Neural cell (in vitro differentiated cells): Measurements from ENCODE around the gene ZNF430. TPM values are rescaled to one million over a fixed set of nuclear protein-coding genes. Genes with fewer than 3 reads are reported as not detected.

Source experiments
- H2AFZ ChIP-seq: fragments of 200-600, 300-800 bp; sonication (generic), shearing (Covaris generic); 2 replicates; pipeline ENCODE4 v1.6.0; 2014; ENCODE audit warnings: low read depth, mild to moderate bottlenecking, antibody characterized with exemption, low read length, moderate library complexity
- H3F3A ChIP-seq: fragments of 200-600 bp; shearing (Covaris generic); 2 replicates; pipeline ENCODE4 v1.6.1; 2016; ENCODE audit warnings: mild to moderate bottlenecking, moderate library complexity, mixed read lengths, antibody characterized with exemption, low read length; ENCODE audit not compliant: insufficient read depth, poor library complexity, severe bottlenecking
- H3K27ac ChIP-seq: fragments of 200-600, 300-800 bp; sonication (generic), shearing (Covaris generic); 2 replicates; pipeline ENCODE4 v1.5.1; 2014; ENCODE audit warnings: mild to moderate bottlenecking, low read length, moderate library complexity
- H3K27me3 ChIP-seq: fragments of 300-800, 200-600 bp; sonication (generic), shearing (Covaris generic); 2 replicates; pipeline ENCODE4 v1.6.0; 2014; ENCODE audit warnings: mild to moderate bottlenecking, low read depth, low read length, moderate library complexity; ENCODE audit not compliant: insufficient read depth
- H3K36me3 ChIP-seq: fragments of 300-800, 200-600 bp; sonication (generic), shearing (Covaris generic); 2 replicates; pipeline ENCODE4 v1.5.1; 2014; ENCODE audit warnings: mild to moderate bottlenecking, antibody characterized with exemption, low read length, moderate library complexity; ENCODE audit not compliant: insufficient read depth
- H3K4me2 ChIP-seq: fragments of 300-800, 200-600 bp; sonication (generic), shearing (Covaris generic); 2 replicates; pipeline ENCODE4 v1.6.0; 2014; ENCODE audit warnings: mild to moderate bottlenecking, low read length
- H3K4me3 ChIP-seq: fragments of 300-800, 200-600 bp; sonication (generic), shearing (Covaris generic); 2 replicates; pipeline ENCODE4 v1.5.1; 2014; ENCODE audit warnings: mild to moderate bottlenecking, low read length, moderate library complexity
- H3K79me2 ChIP-seq: fragments of 200-600 bp; shearing (Covaris generic); replicated peaks from 2 replicates; pipeline ENCODE4 v1.6.0; 2014; ENCODE audit warnings: mild to moderate bottlenecking, low read length, moderate library complexity; ENCODE audit not compliant: insufficient read depth
- H3K9ac ChIP-seq: fragments of 300-800, 200-600 bp; sonication (generic), shearing (Covaris generic); 2 replicates; pipeline ENCODE4 v1.6.1; 2016; ENCODE audit warnings: mild to moderate bottlenecking, low read length, mixed read lengths
- H3K9me2 ChIP-seq: fragments of 200-600 bp; shearing (Covaris generic); 2 replicates; pipeline ENCODE4 v1.6.1; 2016; ENCODE audit warnings: mild to moderate bottlenecking, low read length, mixed read lengths; ENCODE audit not compliant: insufficient read depth
- H3K9me3 ChIP-seq: fragments of 200-600, 300-800 bp; sonication (generic), shearing (Covaris generic); 2 replicates; pipeline ENCODE4 v1.6.1; 2016; ENCODE audit warnings: mild to moderate bottlenecking, mixed run types, low read length, moderate library complexity, mixed read lengths
- H4K20me1 ChIP-seq: fragments of 200-600 bp; shearing (Covaris generic); 2 replicates; pipeline ENCODE4 v1.6.1; 2016; ENCODE audit warnings: mild to moderate bottlenecking, mixed run types; ENCODE audit not compliant: insufficient read depth
- EP300 ChIP-seq: fragments of 450-650 bp; conservative IDR thresholded peaks from 2 replicates; pipeline ENCODE4 v1.6.1; 2014; ENCODE audit warnings: antibody characterized with exemption, mild to moderate bottlenecking, moderate library complexity; ENCODE audit not compliant: poor library complexity, severe bottlenecking
- EZH2 ChIP-seq: fragments of 200-600, 300-800 bp; shearing (Covaris generic), sonication (generic); IDR thresholded peaks from 2 replicates; pipeline ENCODE4 v1.6.1; 2014; ENCODE audit warnings: antibody characterized with exemption, low read length, borderline replicate concordance, mild to moderate bottlenecking; ENCODE audit not compliant: insufficient read depth, poor library complexity, severe bottlenecking
- MXI1 ChIP-seq: fragments of 450-650 bp; conservative IDR thresholded peaks from 2 replicates; pipeline ENCODE4 v1.6.1; 2014; ENCODE audit warnings: antibody characterized with exemption, mild to moderate bottlenecking; ENCODE audit not compliant: poor library complexity, severe bottlenecking
- POLR2AphosphoS5 ChIP-seq: IDR thresholded peaks from 2 replicates; pipeline ENCODE4 v1.6.1; 2012
- RAD21 ChIP-seq: fragments of 450-650 bp; conservative IDR thresholded peaks from 2 replicates; pipeline ENCODE4 v1.6.1; 2014; ENCODE audit warnings: antibody characterized with exemption, mild to moderate bottlenecking, moderate library complexity
- REST ChIP-seq: IDR thresholded peaks from 2 replicates; pipeline ENCODE4 v1.6.1; 2012; ENCODE audit warnings: borderline replicate concordance
- SMC3 ChIP-seq: fragments of 450-650 bp; conservative IDR thresholded peaks from 2 replicates; pipeline ENCODE4 v1.6.1; 2014; ENCODE audit warnings: antibody characterized with exemption, mild to moderate bottlenecking, moderate library complexity; ENCODE audit not compliant: poor library complexity
- TAF1 ChIP-seq: IDR thresholded peaks from 2 replicates; pipeline ENCODE4 v1.6.1; 2012; ENCODE audit warnings: low read depth
- polyA plus RNA-seq: library from polyadenylated mRNA; depleted of rRNA; stranded (reverse); fragments of >200 nt; gene quantifications from 2 replicates; pipeline ENCODE4 v1.2.3, GENCODE V29; 2014
- TF ChIP-seq, protein P1 (sequence below): fragments of 450-650 bp; IDR thresholded peaks from 2 replicates; pipeline ENCODE4 v1.5.1; 2014; ENCODE audit warnings: antibody characterized with exemption, mild to moderate bottlenecking, moderate library complexity; ENCODE audit not compliant: poor library complexity, severe bottlenecking

The ZNF430 gene
- polyA plus RNA-seq, 1 donor from 2014 or later = 13.7 TPM

GRCh38 chr19:21047716-21048115 lies 27.3 kb downstream of the ZNF430 start:
- Histone ChIP-seq H3K79me2 (peaks cover 15% of the 10 kb centered on the region), H3K4me2 (no peak overlapping the region)

GRCh38 chr19:21052902-21053301 lies 32.4 kb downstream of the ZNF430 start:
- no peaks in the 10 kb centered on the region for H4K20me1 ChIP-seq
- no peak overlapping the region for H3K4me3 ChIP-seq
- no peaks in the 10 kb centered on the region for H3K79me2 ChIP-seq
- no peak overlapping the region for H3K4me2 ChIP-seq
- H3K9ac ChIP-seq = no peak overlapping the region
- no peaks in the 10 kb centered on the region for H3K9me2 ChIP-seq
- no peak overlapping the region for H2AFZ ChIP-seq
- no peak overlapping the region for H3K27ac ChIP-seq
- H3K27me3 ChIP-seq = no peaks in the 10 kb centered on the region
- peaks cover 9% of the 10 kb centered on the region for H3K9me3 ChIP-seq
- TF ChIP-seq EZH2 (no peak), POLR2AphosphoS5 (no peak)
- TF ChIP-seq, protein P1, sequence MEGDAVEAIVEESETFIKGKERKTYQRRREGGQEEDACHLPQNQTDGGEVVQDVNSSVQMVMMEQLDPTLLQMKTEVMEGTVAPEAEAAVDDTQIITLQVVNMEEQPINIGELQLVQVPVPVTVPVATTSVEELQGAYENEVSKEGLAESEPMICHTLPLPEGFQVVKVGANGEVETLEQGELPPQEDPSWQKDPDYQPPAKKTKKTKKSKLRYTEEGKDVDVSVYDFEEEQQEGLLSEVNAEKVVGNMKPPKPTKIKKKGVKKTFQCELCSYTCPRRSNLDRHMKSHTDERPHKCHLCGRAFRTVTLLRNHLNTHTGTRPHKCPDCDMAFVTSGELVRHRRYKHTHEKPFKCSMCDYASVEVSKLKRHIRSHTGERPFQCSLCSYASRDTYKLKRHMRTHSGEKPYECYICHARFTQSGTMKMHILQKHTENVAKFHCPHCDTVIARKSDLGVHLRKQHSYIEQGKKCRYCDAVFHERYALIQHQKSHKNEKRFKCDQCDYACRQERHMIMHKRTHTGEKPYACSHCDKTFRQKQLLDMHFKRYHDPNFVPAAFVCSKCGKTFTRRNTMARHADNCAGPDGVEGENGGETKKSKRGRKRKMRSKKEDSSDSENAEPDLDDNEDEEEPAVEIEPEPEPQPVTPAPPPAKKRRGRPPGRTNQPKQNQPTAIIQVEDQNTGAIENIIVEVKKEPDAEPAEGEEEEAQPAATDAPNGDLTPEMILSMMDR = no peak
- H3K36me3 ChIP-seq = peaks cover 20% of the 10 kb centered on the region
- H3F3A ChIP-seq = no peaks in the 10 kb centered on the region

More at GRCh38 chr19:21047716-21048115, 27.3 kb downstream of the ZNF430 start:
- peaks cover 8% of the 10 kb centered on the region for H3K36me3 ChIP-seq
- H4K20me1 ChIP-seq = no peaks in the 10 kb centered on the region
- H2AFZ ChIP-seq = no peak overlapping the region
- H3K27me3 ChIP-seq = no peaks in the 10 kb centered on the region
- H3K9ac ChIP-seq = no peak overlapping the region
- TF ChIP-seq POLR2AphosphoS5 (no peak), RAD21 (no peak), EP300 (no peak), SMC3 (no peak)
- H3F3A ChIP-seq = no peaks in the 10 kb centered on the region
- no peaks in the 10 kb centered on the region for H3K9me2 ChIP-seq
- peaks cover 12% of the 10 kb centered on the region for H3K9me3 ChIP-seq
- no peak overlapping the region for H3K27ac ChIP-seq
- H3K4me3 ChIP-seq = no peak overlapping the region

GRCh38 chr19:21065336-21065735 lies 44.9 kb downstream of the ZNF430 start:
- no peak overlapping the region for H3K27ac ChIP-seq
- no peak overlapping the region for H3K9ac ChIP-seq
- H3K9me3 ChIP-seq = peaks cover 5% of the 10 kb centered on the region
- no peaks in the 10 kb centered on the region for H4K20me1 ChIP-seq
- TF ChIP-seq, protein P1 = no peak
- TF ChIP-seq SMC3 (no peak), MXI1 (no peak), EP300 (no peak), TAF1 (no peak), EZH2 (no peak), RAD21 (no peak), REST (no peak), POLR2AphosphoS5 (no peak)
- no peaks in the 10 kb centered on the region for H3K27me3 ChIP-seq
- no peak overlapping the region for H2AFZ ChIP-seq
- no peak overlapping the region for H3K4me2 ChIP-seq
- no peaks in the 10 kb centered on the region for H3K9me2 ChIP-seq
- H3F3A ChIP-seq = no peaks in the 10 kb centered on the region
- no peak overlapping the region for H3K4me3 ChIP-seq
- H3K79me2 ChIP-seq = no peaks in the 10 kb centered on the region
- H3K36me3 ChIP-seq = peaks cover under 1% of the 10 kb centered on the region
